HEK293T (cell line): ENCODE results near the gene CATSPERD.

Experiments
- BHLHE40 ChIP-seq: fragments of 450-650 bp; IDR thresholded peaks from 2 replicates; pipeline ENCODE4 v1.6.1; 2016; ENCODE audit warnings: mild to moderate bottlenecking, moderate library complexity, borderline replicate concordance
- FOXK2 ChIP-seq: fragments of 450-650 bp; IDR thresholded peaks from 2 replicates; pipeline ENCODE4 v1.6.1; 2016; ENCODE audit warnings: mild to moderate bottlenecking
- SP1 ChIP-seq: fragments of 450-650 bp; IDR thresholded peaks from 2 replicates; pipeline ENCODE4 v1.6.1; 2017
- ZNF384 ChIP-seq: fragments of 450-650 bp; IDR thresholded peaks from 2 replicates; pipeline ENCODE4 v1.6.1; 2016

DNA sequence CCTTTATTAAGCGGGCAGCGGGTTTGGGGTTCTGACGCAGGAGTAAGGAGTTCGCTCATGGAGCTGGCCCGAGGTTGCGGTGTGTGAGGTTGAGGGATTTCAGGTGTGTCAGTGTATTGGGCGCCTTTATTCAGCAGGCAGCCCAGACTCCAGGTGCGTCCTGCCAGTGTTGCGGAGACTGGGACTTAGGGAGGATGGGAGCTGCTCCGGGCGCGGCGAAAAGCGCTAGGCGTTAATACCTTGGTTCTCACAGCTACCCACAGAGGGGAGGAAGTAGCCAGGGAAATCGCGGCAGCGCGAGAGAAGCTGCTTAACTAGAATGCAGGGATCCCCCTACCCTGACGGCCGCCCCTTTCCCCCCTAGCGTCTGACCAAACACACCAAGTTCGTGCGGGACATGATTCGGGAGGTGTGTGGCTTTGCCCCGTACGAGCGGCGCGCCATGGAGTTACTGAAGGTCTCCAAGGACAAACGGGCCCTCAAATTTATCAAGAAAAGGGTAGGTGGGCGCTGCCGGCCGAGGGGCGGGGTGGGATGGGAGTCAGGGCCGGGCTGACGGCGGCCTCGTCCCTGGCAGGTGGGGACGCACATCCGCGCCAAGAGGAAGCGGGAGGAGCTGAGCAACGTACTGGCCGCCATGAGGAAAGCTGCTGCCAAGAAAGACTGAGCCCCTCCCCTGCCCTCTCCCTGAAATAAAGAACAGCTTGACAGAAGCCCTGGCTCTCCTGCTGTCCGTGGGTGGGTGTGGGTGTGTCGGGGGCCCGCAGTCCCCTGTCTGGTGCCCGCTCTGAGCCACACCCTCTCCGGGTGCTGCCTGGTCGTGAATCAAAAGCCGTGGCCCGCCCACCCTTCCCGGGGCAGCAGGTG, 29.2 kb upstream of the CATSPERD start:
- TF ChIP-seq SP1 = no peak
- TF ChIP-seq ZNF384 = no peak
- TF ChIP-seq FOXK2 = no peak
- TF ChIP-seq BHLHE40 = no peak
